GM18873 (cell line): ENCODE data around the gene SLC16A7.

Experiments used
- ATAC-seq: cut with Tn5 transposase; IDR thresholded peaks from one replicate; pipeline ENCODE4 v1.9.1; 2021; ENCODE audit warnings: mild to moderate bottlenecking, moderate library complexity, moderate number of reproducible peaks; ENCODE audit not compliant: unreplicated experiment, low FRiP score

Gene SLC16A7

DNA sequence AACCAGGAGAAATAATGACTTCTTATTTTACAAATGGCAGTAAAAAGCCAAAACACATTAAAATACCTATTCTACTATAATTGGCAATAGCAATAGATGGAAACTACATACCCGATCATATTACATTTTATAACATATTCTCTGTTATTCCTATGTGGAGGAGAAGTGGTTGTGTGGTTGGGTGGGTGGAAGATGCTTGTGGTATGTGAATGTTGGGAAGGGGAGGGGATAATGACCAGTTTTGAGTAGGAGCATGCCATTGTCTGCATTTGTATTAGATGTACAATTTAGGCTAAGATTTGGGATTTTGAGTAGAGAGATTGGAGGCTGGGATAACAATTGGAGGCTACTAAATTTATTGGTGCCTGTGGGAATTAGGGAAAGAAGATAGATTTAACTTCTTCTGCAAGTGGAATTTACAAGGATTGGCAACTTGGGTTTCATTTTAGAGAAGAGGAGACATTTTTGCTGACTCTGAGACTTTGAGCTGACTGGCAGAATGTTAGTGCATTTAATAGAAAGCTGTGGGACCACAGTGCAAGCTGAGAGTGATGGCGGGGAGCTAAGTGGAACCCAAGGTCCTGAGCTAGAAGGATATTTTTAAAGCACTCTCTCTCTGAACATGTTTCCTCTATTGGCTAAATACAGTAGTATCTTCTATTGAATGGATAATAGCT, 65.2 kb downstream of the SLC16A7 start:
- ATAC-seq, result no peak

DNA sequence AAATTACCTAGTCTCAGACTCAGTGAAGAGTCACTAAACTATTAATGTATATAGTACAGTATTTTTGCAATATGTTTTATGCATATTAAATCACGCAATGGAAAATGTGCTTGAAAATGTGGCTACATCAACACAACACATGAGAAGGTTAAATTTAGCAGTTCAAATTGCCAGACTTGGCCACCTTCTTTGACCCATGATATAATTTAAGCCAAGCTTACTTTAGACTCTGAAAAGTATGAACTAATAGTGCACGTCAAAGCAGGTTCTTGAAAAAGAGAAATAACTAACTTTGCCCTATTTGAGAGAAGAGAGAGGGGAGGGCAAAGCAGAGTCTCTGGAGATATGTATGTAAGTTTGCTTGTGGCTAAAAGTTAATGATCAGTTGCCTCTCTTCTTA, 68.7 kb downstream of the SLC16A7 start:
- no peak for ATAC-seq

DNA sequence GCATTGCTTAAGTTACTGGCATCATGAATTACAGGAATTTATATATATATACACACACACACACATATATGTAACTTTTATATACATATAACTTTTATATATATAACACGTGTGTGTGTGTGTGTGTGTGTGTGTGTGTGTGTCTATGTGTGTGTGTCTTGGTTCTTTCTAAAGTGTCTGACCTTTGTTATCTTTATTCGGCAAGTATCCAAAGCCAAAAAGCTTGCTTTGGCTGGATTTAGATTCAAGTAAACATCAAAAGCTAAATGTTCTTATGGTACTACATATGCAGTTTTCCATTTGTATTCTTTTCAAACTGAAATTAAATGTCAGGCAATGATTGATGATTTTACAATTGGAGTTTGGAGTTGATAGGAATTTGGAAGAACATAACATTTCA, 69.9 kb downstream of the SLC16A7 start:
- no peak for ATAC-seq

DNA sequence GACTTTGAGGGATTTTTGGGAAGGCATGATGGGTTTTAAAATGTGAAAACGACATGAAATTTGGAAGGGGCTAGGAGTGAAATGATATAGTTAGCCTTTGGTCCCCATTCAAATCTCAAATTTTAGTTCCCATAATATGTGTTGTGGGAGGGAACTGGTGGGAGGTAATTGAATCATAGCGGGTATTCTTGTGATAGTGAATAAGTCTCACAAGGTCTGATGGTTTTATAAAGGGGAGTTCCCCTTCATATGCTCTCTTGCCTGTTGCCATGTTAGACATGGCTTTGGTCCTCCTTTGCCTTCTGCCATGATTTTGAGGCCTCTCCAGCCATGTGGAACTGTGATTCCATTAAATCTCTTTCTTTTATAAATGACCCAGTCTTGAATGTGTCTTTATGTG, 72.8 kb downstream of the SLC16A7 start:
- no peak for ATAC-seq

DNA sequence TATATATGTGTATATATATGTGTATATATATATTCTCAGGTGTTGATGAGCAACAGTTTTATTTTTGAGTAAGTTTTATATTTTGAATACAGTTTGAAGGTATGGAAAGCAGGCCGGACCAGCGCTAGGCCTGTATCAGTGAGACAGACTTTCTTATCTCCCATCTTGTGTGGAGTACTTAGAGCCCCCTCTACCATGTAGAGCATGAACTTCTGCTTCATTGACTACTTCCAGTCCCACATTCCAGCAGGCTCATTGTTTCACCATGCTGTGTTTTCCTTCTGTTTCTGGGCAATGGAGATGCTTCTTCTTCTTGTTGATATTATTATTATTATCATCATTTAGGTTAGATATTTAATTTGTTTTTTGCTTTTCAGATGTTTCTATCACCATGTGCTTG, 76.4 kb downstream of the SLC16A7 start:
- no peak for ATAC-seq

DNA sequence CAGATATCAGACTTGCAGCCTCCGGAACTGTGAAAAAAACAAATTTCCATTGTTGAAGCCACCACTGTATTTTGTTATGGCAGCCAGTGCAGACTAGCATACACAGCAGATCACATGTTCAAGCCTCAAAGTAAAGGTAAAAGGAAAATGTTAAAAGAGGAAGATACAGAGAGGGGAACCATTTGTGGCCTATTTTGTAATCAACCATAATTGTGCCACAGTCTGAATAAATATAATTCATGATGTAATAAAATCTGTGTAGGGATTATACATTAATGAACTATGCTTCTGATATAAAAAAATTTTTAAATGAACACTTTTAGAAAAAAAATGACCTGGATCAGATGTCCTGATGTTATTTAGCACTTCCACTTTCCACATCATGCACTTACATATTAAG, 79.6 kb downstream of the SLC16A7 start:
- no peak for ATAC-seq

DNA sequence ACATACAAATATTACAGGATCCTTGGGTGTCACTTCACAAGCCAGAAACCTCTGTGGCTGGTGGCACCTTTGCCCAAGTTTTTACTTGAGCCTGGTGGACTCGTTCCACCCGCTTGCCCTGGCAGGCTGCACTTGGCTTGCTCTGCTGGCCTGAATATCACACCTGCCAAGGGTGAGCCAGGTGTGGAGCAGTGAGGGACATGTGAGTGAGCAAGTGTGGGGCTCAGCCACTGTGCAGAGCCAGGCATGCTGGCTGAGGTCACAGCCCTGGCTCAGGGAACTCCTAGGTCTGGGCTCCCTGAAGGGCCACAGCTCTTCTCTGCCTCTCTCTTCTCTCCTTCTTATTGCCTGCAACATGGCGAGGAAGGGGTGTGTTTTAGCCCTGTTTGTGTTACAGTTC, 82.0 kb downstream of the SLC16A7 start:
- ATAC-seq, result no peak

DNA sequence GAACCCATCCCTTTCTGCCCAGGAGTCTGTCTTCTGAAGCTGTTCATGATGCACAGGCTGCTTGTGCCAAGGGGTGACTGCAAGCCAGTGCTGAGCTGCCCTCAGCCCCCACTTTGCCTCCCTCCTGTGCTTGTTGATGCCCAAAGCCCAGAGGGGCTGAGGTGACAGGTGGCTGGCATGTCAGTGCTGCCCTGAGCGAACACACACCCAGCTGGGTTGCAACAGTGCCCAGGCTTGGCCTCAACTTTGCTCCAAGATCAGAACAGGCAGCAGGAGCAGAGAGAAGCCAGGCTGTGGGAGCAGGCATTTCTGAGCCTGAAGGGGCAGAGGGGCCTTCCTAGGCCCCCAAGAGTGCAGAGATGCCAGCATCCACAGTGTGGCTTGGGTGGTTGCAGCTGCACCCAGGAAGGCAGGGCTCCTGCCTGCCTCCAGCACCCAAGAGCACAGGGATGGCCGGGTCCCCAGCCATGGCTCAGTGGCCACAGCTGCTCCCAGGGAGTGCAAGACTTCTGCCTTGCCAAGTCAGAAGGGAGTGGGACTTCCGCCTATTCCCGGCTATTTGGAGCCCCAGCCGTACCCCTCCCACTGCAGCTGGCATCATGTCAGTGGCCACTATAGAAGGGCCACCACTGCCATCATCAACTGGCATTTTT, 83.1 kb downstream of the SLC16A7 start:
- no peak for ATAC-seq

DNA sequence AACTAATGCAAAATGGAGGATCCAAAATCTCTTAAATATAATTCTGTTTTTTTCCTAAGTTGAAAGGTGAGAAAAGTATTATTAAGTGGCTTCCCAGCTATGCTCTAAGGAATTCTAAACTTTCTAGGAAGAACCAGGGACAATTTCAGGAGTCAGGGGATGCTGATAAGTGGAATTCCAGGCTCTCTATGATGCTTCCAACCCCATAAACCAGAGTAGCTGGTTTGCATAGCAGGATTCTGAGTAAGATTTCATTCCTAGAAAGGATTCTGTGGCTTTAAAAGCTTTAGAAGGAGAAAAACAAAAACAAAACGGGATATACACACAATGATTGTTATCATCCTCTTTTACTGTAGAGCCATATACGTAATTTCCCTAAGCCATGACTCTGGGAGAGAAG, 93.9 kb downstream of the SLC16A7 start:
- no peak for ATAC-seq

DNA sequence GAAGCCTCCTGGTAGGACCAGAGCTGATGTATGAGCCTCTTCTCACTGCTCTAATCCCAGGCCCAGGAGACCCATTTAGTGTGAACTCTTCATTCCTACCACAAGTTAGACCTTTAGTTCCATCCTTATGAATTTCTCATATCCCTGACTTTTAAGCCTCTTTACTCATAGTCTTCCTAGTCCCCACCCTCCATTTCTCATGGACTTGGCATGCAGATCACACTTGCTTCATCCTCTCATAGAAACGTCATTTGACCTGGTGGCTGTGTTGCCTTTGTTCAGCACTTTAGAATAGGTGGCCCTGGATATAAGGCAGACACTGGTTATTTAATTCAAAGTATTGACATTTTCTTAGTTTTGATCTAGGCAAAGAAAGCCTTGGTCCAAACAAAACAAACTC, 99.5 kb downstream of the SLC16A7 start:
- no peak for ATAC-seq

DNA sequence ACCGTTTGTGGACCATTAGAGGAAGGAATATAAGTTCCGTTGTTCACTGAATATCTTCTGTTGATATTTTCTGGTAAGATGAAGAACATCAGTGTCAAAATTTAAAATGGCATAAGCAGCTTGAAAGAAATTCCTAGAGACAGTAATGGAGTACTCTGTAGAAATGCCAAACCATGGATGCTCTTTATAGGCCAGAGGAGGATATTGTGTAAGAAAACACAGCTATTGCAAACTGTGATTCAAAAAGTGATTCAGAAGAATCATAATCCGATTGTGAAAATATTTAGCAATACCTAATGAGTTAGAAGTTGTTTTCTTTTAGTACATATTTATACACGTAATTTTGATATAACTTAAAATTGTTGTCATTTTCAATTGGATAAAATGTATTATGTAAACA, 102.8 kb downstream of the SLC16A7 start:
- no peak for ATAC-seq

DNA sequence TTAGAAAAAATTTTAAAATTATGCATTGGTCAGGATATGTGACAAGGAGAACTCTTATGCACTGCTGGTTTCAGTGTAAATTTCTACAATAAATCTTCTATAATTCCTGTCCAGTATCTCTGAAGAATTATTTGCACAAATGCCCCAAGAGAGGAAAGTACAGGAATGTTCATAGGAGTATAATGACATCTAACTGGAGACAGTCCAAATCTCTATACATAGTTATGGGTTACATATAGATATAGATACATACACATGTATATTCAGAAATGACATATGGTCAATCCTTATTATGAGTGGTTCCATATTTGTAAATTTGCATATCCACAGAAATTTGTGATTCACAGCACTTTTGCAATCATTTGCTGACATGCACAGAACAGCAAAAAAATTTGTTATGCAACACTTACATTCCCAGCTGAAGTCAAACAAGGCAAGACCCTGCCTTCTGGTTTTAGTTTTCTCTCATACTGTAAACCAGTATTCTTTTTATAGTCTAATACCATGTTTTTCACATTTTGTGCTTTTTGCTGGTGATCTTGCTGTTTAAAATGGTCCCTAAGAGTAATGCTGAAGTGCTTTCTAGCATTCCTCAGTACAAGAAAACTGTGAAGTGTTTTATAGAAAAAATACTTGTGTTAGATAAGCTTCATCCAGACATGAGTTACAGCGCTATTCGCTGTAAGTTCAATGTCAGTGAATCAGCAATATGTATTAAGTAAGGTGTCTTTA, 103.8 kb downstream of the SLC16A7 start:
- ATAC-seq, result no peak

DNA sequence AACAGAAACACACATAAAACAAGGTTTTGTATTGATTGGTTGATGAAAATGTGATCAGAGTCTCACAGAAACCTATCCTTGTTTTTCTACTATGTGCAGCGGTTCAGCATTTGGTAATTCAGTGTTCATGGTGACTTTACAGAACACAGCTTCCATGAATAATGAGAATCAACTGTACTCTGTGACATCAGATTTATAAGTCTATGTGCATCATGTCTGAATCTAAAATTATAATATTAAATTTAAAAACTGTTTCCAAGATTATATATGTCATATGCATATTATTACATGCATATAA, 104.3 kb downstream of the SLC16A7 start:
- no peak for ATAC-seq

DNA sequence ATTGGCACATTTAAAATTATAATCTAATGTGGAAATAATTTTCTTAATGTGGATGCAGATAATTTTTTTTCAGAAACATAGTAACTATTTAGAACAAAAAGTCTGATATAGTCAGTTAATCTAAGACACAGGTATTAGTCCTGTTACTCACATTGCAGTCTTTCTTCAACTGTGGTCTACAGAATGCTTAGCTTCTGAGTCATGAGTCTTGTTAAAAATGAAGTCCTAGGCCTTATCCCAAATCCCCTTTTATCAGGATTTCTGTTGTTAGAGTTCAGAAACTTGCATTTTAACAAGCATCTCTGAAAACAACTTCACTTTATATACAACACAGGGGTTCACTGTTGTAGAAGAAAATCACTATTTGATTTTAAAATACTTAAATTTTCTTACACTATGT, 112.2 kb downstream of the SLC16A7 start:
- no peak for ATAC-seq

DNA sequence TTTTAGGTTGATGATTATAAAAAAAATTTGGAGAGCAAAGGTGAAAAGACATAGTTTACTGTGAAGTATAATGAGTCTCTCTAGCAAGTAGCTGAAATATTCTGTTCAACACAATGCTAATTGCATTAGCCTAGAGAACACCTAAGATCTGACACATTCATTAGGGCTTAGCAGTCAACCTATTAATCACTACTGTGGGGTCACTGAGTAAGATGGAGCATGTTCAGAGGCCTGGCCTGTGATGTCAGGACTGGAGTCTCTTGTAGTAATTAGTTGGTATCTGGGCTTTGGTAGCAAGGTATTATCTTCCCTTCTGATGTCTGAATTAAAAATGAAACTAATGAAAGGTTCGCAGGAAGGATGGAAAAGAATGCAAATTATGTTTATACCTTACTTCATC, 112.7 kb downstream of the SLC16A7 start:
- ATAC-seq, result no peak

DNA sequence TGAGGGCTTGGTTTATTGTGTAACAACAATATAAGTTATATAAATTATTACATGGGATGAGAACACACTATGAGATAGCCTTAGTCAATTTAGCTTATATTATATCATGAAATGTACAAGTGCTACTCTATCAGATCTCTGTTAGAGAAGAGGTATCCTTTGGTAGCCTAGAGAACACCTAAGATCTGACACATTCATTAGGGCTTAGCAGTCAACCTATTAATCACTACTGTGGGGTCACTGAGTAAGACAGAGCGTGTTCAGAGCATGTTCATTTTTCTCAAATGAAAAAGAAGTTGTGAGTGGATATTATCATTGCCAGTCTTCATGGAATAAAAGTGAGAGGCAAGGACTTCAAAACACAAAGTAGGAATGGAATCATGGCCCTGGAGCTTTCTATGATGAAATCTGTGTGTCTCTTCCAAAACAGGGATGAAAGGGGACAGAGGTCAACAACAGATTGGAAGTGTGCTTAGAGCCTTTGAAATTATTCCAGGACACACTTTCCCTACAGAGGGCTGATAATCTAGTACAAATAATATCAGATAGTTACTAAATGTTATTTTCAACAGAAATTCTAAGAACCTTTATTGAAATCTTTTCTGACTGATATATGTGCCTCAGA, 114.3 kb downstream of the SLC16A7 start:
- no peak for ATAC-seq

DNA sequence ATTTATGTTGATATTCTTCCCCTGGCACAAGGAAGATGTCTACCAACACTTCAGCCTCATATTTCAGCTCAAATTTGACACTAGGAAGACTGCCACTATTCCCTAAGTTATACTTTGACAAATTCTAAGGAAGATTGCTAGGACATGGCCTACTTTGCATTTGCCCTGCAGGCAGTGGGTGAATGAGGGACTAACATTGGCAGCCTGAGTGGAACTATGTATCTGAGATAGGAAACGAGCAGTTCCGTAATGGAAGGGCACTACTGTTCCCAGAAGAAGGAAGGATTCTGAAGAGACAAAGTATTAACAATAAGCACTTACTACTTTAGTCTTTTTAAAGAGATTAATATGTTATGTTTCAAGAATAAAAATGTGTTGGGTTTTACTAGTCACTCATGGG, 115.1 kb downstream of the SLC16A7 start:
- ATAC-seq, result no peak

DNA sequence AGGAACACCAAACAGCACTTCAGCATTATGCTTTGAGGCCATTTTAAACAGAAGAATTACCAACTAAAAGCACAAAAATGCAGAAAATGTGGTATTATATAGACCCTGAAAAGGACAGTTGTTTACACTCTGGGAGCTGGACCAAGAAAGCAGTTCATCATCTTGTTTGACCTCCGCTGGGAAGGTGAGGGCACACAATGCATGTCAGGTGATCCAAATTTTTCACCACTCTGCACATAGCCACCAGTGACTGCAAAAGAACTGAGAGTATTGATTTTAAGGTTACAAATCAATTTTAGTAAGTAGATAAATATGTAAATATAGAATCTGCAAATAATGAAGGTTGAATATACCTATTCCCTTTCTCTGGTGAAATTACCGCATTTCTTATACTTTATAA, 119.6 kb downstream of the SLC16A7 start:
- no peak for ATAC-seq

DNA sequence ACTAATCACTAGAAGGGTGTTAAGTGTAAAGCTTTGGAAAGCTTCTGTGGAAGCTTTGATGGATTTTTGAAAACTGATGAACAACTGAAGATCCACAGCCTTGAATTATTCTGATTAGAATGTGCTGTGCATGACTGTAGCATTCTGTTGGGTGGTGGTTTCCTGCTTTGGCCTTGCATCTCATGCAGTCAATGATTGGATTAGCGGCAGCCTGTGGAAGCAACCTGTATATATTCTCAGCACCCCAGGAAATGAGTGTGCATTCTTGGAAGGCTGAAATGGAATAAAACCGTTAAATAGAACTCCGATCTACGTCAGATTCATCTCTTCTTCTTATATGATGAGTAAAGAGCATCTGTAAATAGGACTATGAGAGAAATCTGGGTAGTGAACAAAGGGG, 120.2 kb downstream of the SLC16A7 start:
- no peak for ATAC-seq

DNA sequence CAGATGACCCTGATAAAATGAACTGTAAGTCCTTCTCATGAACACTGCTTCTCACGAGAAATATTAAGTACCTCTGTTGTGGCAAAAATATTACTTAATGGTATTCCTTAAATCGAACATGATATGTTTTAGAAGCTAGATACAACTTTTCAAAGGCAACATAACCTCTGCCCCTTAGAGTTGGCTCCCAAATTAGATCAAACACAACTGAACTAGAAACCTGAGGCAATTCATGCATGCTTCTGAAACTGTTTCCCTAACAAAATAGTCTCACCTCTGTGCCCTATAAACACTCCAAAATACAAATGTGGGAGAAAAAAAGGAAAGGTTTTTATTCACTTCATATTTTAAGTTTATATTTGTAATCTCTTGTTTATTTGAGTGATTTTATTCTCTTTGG, 121.6 kb downstream of the SLC16A7 start:
- no peak for ATAC-seq

DNA sequence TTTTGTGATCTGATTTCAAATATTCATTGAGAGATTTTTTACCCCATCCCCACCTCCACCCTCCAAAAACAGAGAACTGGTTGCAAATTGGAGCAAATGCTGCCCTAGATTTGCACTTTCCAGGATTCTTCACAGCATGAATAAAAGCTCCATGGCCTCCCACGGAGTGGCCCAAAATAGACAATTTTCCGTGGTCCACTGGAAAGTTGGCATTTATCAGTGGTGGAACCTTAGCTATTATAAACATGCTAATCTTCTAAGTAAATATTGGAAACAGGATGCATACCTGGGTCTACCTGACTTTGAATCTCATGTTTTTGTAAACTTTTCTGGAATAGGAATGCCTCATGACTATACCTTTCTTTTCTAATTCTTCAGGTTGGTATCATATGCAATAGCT, 123.9 kb downstream of the SLC16A7 start:
- no peak for ATAC-seq

DNA sequence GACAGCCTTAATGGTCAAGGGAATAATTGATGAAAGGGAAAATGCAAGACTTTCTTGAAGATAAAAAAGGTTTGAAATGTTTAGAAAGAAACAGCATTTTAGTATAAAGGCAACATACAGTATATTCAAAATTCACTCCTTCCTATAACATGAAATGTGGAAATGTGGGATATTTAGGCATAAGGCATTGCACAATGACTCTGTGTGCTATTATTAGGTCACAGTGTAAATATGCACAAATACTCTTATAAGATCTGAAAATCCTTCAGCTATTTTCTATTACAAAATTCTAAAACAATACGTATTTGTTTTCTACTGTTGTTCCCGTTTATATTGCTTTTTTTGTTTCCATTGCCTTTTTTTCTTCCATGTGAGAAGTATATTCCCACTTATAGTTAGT, 127.7 kb downstream of the SLC16A7 start:
- no peak for ATAC-seq
